ENCODE results near the gene GAA. TPM values are rescaled to one million over a fixed set of nuclear protein-coding genes. Genes with fewer than 3 reads are reported as not detected.

GAA gene
- total RNA-seq, 4 donors from 2014 or later, result 39.4 to 59.9 (median 45.3) TPM

DNA sequence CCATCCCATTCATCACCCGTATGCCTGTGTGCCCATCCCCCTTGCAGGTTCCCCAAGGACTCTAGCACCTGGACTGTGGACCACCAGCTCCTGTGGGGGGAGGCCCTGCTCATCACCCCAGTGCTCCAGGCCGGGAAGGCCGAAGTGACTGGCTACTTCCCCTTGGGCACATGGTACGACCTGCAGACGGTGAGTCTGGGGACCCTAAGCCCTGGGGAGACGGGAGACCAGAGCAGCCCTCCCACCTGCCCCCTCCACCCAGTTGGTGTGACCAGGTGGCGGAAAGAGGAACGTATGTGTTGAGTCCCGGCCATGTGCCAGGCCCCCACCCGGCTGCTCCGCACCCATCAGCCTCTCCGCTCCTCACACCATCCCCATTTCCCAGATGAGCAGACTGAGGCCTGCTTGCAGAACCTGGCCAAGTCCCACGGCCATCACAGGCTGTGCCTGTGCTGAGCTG, 15.6 kb downstream of the GAA start:
- no peaks in the 10 kb centered on the region for H3K27me3 ChIP-seq
- H3K27ac ChIP-seq, result no peak overlapping the region
- no peaks in the 10 kb centered on the region for H3K4me1 ChIP-seq
- peak; percentile 48 to 74 for DNase-seq (ENCODE audit: low spot score in 2 of 2)
- no peaks in the 10 kb centered on the region for H3K9me3 ChIP-seq
- TF ChIP-seq, protein P1, sequence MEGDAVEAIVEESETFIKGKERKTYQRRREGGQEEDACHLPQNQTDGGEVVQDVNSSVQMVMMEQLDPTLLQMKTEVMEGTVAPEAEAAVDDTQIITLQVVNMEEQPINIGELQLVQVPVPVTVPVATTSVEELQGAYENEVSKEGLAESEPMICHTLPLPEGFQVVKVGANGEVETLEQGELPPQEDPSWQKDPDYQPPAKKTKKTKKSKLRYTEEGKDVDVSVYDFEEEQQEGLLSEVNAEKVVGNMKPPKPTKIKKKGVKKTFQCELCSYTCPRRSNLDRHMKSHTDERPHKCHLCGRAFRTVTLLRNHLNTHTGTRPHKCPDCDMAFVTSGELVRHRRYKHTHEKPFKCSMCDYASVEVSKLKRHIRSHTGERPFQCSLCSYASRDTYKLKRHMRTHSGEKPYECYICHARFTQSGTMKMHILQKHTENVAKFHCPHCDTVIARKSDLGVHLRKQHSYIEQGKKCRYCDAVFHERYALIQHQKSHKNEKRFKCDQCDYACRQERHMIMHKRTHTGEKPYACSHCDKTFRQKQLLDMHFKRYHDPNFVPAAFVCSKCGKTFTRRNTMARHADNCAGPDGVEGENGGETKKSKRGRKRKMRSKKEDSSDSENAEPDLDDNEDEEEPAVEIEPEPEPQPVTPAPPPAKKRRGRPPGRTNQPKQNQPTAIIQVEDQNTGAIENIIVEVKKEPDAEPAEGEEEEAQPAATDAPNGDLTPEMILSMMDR (IDR thresholded peaks at IDR 0.05), result no peak
- TF ChIP-seq POLR2A (IDR thresholded peaks at IDR 0.05) (no peak), EP300 (IDR thresholded peaks at IDR 0.05) (no peak)
- peaks cover 41% of the 10 kb centered on the region for H3K36me3 ChIP-seq
- no peak overlapping the region for H3K4me3 ChIP-seq
- 86% methylated on average over 3 of the region's 13 CpGs for WGBS

DNA sequence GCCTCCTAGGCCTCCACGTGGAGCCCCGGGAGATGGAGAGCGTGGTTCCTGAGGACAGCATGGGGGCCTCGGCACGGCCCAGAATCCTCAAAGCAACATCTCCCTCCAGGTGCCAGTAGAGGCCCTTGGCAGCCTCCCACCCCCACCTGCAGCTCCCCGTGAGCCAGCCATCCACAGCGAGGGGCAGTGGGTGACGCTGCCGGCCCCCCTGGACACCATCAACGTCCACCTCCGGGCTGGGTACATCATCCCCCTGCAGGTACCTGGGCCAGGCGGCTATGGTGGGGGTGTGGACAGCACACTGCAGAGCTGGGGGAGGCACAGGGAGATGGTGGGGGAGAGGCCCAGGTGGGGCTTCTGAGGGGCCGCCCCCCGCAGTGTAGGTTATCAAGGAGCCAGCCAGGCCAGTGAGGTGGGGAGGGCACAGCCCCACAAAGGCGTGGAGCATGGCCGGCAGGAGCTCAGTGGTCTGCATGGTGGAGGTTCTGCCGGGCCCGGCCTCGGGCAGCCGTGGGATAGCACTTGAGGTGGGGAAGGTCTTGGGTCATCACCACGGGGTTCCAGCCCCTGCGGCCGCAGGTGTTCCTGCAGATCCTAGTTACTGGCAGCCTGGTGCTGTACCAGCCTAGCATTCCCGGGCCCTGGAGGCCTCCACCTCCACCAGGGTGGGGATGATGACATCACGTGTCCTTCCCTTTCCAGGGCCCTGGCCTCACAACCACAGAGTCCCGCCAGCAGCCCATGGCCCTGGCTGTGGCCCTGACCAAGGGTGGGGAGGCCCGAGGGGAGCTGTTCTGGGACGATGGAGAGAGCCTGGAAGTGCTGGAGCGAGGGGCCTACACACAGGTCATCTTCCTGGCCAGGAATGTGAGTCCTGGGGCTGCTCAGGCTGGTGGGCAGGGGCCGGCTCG, 16.4 kb downstream of the GAA start:
- WGBS, result no CpG with 5 or more reads among the region's 31 CpGs

DNA sequence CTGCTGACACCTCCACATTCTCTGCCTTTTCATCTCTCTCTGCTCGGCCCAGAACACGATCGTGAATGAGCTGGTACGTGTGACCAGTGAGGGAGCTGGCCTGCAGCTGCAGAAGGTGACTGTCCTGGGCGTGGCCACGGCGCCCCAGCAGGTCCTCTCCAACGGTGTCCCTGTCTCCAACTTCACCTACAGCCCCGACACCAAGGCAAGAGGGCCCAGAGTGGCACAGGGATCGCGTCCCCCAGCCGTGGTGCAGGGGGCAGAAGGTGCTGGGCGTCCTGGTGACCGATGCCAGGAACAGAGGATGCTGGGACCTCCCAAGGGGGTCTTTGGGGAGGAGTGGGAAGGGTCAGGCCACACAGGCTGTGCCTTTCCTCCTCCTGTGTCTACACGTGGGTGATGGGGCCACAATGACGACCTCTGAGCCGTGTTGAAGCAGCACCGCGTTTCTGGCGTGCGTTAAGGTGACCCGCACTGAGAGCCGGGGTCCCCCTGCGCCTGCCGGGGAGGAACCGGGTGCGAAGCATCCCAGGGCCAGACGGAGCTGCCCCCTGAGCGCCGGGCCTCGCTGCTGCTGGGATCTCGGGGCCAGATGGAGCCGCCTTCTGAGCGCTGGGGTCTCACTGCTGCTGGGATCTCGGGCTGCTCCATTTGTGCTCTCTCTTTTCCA, 17.4 kb downstream of the GAA start:
- 94% methylated on average over 15 of the region's 35 CpGs for WGBS

More for the DNA sequence above, 16.4 kb downstream of the GAA start:
- H3K27ac ChIP-seq, result no peak overlapping the region
- no peaks in the 10 kb centered on the region for H3K9me3 ChIP-seq
- no peak for TF ChIP-seq EP300 (IDR thresholded peaks at IDR 0.05)
- no peak for TF ChIP-seq POLR2AphosphoS5 (IDR thresholded peaks at IDR 0.05)
- TF ChIP-seq POLR2A (IDR thresholded peaks at IDR 0.05), result no peak
- TF ChIP-seq, protein P1 (IDR thresholded peaks at IDR 0.05), result no peak
- no peaks in the 10 kb centered on the region for H3K27me3 ChIP-seq
- DNase-seq (ENCODE audit: low spot score in 2 of 2), result peak; percentile 60 to 75
- H3K4me1 ChIP-seq, result no peaks in the 10 kb centered on the region
- H3K4me3 ChIP-seq, result no peak overlapping the region
- H3K36me3 ChIP-seq, result peaks cover 33% of the 10 kb centered on the region

DNA sequence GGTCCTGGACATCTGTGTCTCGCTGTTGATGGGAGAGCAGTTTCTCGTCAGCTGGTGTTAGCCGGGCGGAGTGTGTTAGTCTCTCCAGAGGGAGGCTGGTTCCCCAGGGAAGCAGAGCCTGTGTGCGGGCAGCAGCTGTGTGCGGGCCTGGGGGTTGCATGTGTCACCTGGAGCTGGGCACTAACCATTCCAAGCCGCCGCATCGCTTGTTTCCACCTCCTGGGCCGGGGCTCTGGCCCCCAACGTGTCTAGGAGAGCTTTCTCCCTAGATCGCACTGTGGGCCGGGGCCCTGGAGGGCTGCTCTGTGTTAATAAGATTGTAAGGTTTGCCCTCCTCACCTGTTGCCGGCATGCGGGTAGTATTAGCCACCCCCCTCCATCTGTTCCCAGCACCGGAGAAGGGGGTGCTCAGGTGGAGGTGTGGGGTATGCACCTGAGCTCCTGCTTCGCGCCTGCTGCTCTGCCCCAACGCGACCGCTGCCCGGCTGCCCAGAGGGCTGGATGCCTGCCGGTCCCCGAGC, 17.9 kb downstream of the GAA start:
- DNase-seq (ENCODE audit: low spot score in 2 of 2), result peak; percentile 55 to 69
- 79% methylated on average over 12 of the region's 24 CpGs for WGBS
- Histone ChIP-seq H3K4me3 (no peak overlapping the region), H3K9me3 (no peaks in the 10 kb centered on the region), H3K27ac (no peak overlapping the region), H3K36me3 (peaks cover 29% of the 10 kb centered on the region), H3K4me1 (peaks cover under 1% of the 10 kb centered on the region), H3K27me3 (no peaks in the 10 kb centered on the region)
- TF ChIP-seq POLR2AphosphoS5 (IDR thresholded peaks at IDR 0.05), result no peak
- TF ChIP-seq, protein P1 (IDR thresholded peaks at IDR 0.05), result no peak

More for the DNA sequence above, 17.4 kb downstream of the GAA start:
- H3K9me3 ChIP-seq, result no peaks in the 10 kb centered on the region
- peaks cover 29% of the 10 kb centered on the region for H3K36me3 ChIP-seq
- no peak overlapping the region for H3K27ac ChIP-seq
- peak in 1 of 2 donors; percentile 56 for DNase-seq (ENCODE audit: low spot score in 2 of 2)
- no peaks in the 10 kb centered on the region for H3K27me3 ChIP-seq
- no peak overlapping the region for H3K4me3 ChIP-seq
- TF ChIP-seq EP300 (IDR thresholded peaks at IDR 0.05), result no peak
- no peak for TF ChIP-seq POLR2AphosphoS5 (IDR thresholded peaks at IDR 0.05)
- TF ChIP-seq POLR2A (IDR thresholded peaks at IDR 0.05), result no peak
- TF ChIP-seq, protein P1 (IDR thresholded peaks at IDR 0.05), result no peak
- no peaks in the 10 kb centered on the region for H3K4me1 ChIP-seq

DNA sequence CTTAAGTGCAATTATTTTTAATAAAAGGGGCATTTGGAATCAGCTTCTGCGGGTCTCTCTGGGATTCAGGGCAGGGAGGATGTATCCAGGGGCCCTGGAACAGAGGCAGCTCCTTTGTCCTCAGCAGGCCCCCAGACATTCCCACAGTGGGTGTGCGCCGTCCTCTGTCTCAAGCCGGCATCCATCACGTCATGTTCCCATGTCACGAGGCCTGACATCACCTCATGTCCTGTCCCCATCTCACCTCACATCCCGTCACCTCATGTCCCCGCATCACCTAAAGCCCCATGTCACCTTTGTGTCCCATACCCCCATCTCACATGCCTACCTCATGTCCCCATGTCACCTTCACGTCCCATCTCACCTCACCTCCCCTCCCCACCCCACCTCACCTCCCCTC, 18.5 kb downstream of the GAA start:
- WGBS, result 91% methylated on average over 9 of the region's 9 CpGs
- H3K9me3 ChIP-seq, result no peaks in the 10 kb centered on the region
- H3K4me3 ChIP-seq, result no peak overlapping the region
- no peak overlapping the region for H3K27ac ChIP-seq
- TF ChIP-seq, protein P1 (IDR thresholded peaks at IDR 0.05), result no peak
- no peak for TF ChIP-seq POLR2AphosphoS5 (IDR thresholded peaks at IDR 0.05)
- TF ChIP-seq POLR2A (IDR thresholded peaks at IDR 0.05), result no peak
- TF ChIP-seq EP300 (IDR thresholded peaks at IDR 0.05), result no peak
- H3K27me3 ChIP-seq, result no peaks in the 10 kb centered on the region
- DNase-seq (ENCODE audit: low spot score in 2 of 2), result peak; percentile 29 to 65
- peaks cover 29% of the 10 kb centered on the region for H3K36me3 ChIP-seq
- peaks cover 4% of the 10 kb centered on the region for H3K4me1 ChIP-seq
